ENCODE results near the gene PTPRD. TPM values are rescaled to one million over a fixed set of nuclear protein-coding genes. Genes with fewer than 3 reads are reported as not detected.

The PTPRD gene
- total RNA-seq, 4 donors from 2014 or later = 19.6 to 78.9 (median 45.6) TPM

DNA sequence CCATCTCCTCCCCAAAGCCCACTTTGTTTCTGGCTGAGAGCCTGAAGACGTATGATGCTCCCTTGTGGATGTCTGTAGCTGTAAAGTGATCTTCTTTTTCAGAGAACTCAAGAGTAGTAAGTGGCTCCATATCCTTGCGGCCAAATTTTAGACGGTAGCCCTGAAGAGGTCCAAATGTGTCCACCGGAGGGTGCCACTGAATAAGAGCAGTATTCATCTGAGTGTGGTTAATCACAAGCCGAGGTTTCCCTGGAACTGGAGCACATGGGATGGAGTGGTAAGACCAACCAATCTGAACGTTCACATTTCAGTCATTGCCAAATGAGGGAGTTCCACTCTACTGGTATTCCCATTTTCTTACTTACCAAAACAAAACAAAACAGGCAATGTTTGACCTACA, 2126.7 kb downstream of the PTPRD start:
- Histone ChIP-seq H3K4me1 (no peaks in the 10 kb centered on the region), H3K4me3 (replicated peaks in 1 of 3) (no peak overlapping the region), H3K36me3 (no peaks in the 10 kb centered on the region), H3K9me3 (no peaks in the 10 kb centered on the region), H3K27me3 (no peaks in the 10 kb centered on the region), H3K27ac (no peak overlapping the region)
- TF ChIP-seq, protein P1, sequence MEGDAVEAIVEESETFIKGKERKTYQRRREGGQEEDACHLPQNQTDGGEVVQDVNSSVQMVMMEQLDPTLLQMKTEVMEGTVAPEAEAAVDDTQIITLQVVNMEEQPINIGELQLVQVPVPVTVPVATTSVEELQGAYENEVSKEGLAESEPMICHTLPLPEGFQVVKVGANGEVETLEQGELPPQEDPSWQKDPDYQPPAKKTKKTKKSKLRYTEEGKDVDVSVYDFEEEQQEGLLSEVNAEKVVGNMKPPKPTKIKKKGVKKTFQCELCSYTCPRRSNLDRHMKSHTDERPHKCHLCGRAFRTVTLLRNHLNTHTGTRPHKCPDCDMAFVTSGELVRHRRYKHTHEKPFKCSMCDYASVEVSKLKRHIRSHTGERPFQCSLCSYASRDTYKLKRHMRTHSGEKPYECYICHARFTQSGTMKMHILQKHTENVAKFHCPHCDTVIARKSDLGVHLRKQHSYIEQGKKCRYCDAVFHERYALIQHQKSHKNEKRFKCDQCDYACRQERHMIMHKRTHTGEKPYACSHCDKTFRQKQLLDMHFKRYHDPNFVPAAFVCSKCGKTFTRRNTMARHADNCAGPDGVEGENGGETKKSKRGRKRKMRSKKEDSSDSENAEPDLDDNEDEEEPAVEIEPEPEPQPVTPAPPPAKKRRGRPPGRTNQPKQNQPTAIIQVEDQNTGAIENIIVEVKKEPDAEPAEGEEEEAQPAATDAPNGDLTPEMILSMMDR (IDR thresholded peaks at IDR 0.05) = peak in 3 of 6 experiments; percentile 16 to 47 (median 39)
- no peak for TF ChIP-seq POLR2A (IDR thresholded peaks at IDR 0.05)
- 62 to 68% methylated on average over 6 of the region's 6 CpGs for WGBS, 2 donors
- DNase-seq = peak; percentile 35 to 53
- intact Hi-C loops (cut with DNase I) = no loop called here

DNA sequence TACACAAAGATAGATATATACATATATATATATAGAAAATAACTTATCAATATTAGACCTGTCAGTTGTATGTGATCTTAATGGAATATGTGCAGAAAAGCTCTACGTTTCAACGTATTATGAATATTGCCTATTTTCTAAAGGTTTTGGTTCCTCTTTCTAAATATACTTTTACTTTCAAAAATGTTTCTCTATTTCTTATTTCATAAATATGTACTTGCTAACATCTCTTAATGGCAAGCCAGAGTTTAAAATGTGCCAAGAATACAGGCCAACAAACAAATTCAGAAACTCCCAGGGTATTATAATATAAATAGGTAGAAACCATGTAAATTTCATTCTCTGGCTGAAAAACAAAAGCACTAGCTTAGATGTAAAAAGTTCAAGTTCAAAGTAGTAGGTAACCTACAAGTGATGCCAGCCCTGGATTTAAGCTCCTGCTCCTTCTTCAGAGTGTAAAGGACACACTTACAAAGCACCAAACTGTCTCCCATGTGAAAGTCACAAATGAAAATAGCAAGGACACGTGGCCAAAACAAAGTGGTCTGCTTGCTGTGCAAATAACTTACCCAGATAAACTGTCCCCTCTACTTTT, 2128.1 kb downstream of the PTPRD start:
- H3K9me3 ChIP-seq = no peaks in the 10 kb centered on the region
- TF ChIP-seq, protein P1 (IDR thresholded peaks at IDR 0.05) = no peak
- no peak for TF ChIP-seq POLR2A (IDR thresholded peaks at IDR 0.05)
- H3K27me3 ChIP-seq = no peaks in the 10 kb centered on the region
- H3K4me3 ChIP-seq (replicated peaks in 1 of 3) = no peak overlapping the region
- H3K4me1 ChIP-seq = no peaks in the 10 kb centered on the region
- H3K36me3 ChIP-seq = no peaks in the 10 kb centered on the region
- no peak for DNase-seq
- 76 to 78% methylated on average over 3 of the region's 3 CpGs for WGBS, 2 donors
- no peak overlapping the region for H3K27ac ChIP-seq
- intact Hi-C loops (cut with DNase I) = no loop called here

DNA sequence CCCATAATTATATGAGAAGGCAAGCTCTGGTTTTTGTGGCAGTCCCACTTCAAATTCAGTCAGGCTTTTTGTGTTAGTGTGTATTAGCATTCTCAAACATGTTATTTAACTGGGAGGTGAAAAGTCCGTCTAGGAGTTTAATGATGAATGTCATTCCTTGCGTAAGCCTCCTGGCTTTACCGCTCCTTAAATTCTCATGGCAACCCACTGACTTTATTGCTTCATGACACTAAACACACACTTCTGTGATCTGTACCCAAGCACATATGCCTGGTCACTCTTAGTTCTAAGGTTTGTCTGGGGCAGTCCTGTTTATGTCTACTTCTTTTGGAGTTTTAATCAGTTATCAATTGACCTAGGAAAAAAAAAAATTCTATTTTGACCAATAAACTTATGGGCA, 2135.4 kb downstream of the PTPRD start:
- Histone ChIP-seq H3K4me3 (replicated peaks in 1 of 3) (no peak overlapping the region), H3K27me3 (no peaks in the 10 kb centered on the region), H3K9me3 (no peaks in the 10 kb centered on the region), H3K27ac (no peak overlapping the region), H3K36me3 (no peaks in the 10 kb centered on the region), H3K4me1 (no peaks in the 10 kb centered on the region)
- intact Hi-C loops (cut with DNase I) = no loop called here
- 94 to 97% methylated on average over 3 of the region's 3 CpGs for WGBS, 2 donors
- TF ChIP-seq, protein P1 (IDR thresholded peaks at IDR 0.05) = no peak
- no peak for TF ChIP-seq POLR2A (IDR thresholded peaks at IDR 0.05)
- no peak for DNase-seq

DNA sequence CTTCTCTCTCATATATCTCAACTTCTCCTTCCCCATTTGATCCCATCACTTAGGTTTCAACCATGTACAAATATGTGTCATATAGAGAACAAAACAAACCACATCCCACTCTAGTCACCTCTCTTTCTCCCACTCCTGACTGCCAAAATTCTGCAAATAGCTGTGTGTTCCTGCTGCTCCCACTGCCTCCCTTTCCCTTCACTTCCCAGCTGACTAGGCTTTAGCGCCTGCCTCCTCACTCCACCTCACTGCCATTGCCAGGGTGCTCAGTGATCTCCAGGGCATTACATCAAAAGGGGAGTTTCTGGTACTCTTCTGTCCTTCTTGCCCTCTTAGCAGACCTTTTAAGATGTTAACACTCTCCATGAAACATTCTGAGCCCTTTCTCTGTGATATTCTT, 2137.9 kb downstream of the PTPRD start:
- Histone ChIP-seq H3K27me3 (no peaks in the 10 kb centered on the region), H3K9me3 (no peaks in the 10 kb centered on the region), H3K4me1 (no peaks in the 10 kb centered on the region), H3K4me3 (replicated peaks in 1 of 3) (no peak overlapping the region), H3K36me3 (no peaks in the 10 kb centered on the region), H3K27ac (no peak overlapping the region)
- TF ChIP-seq, protein P1 (IDR thresholded peaks at IDR 0.05) = no peak
- no peak for TF ChIP-seq POLR2A (IDR thresholded peaks at IDR 0.05)
- WGBS, 2 donors = 94 to 95% methylated on average over 1 of the region's 1 CpG
- DNase-seq = no peak
- intact Hi-C loops (cut with DNase I) = no loop called here

DNA sequence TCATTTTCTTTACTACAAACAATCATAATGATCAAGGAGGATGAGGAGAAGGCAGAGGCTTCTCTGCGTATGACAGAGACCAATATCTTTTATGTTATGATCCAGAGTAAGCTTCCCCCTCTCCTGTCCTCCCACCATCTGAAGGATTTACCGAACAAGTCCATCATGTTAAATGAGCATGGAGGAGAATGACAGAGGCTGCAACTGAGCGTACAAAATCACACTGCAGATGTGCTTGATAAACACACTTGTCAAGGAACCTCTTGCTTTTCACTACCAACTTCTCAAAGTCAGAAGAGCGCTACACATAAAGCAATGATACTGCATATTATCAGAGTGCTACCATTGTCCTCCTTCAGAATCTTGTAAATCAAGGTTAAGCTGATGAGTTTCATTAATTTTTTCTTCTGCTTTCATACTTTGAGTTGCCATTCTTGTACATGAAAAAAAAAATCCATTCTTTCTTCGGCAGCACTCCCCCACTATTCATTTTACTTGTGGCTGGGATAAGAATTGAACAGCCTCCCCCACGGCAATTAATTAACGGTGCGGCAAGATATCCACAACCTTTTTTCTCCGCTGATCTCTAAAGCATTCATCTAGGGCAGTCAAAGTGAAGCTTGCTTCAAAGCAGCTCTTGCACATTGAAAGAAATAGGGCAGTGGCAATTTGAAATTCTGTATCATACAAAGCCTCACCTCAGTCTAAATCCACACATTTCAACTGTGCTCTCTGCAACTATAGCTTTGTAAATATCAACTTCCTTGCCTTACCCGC, 2139.4 kb downstream of the PTPRD start:
- WGBS, 2 donors = 92 to 95% methylated on average over 10 of the region's 10 CpGs
- H3K36me3 ChIP-seq = no peaks in the 10 kb centered on the region
- no peaks in the 10 kb centered on the region for H3K27me3 ChIP-seq
- H3K9me3 ChIP-seq = no peaks in the 10 kb centered on the region
- intact Hi-C loops (cut with DNase I) = no loop called here
- DNase-seq = no peak
- no peak overlapping the region for H3K27ac ChIP-seq
- H3K4me1 ChIP-seq = no peaks in the 10 kb centered on the region
- no peak overlapping the region for H3K4me3 ChIP-seq (replicated peaks in 1 of 3)
- TF ChIP-seq, protein P1 (IDR thresholded peaks at IDR 0.05) = no peak
- TF ChIP-seq POLR2A (IDR thresholded peaks at IDR 0.05) = no peak

All from thyroid gland (tissue), 4 donors.